DOHH2 (cell line): ENCODE results near the gene ABR.

Experiments
- H3F3A ChIP-seq: fragments of 200-600 bp; sonication (generic), shearing (Covaris generic); 2 replicates; pipeline ENCODE4 v1.6.0; 2016; ENCODE audit warnings: antibody characterized with exemption, mild to moderate bottlenecking; ENCODE audit not compliant: control insufficient read depth, insufficient read depth
- H3K27ac ChIP-seq: fragments of 200-600 bp; sonication (generic); 2 replicates; pipeline ENCODE4 v1.5.1; 2014; ENCODE audit warnings: low read depth, mild to moderate bottlenecking, low read length, moderate library complexity
- H3K27me3 ChIP-seq: fragments of 200-600 bp; sonication (generic); 2 replicates; pipeline ENCODE4 v1.6.1; 2014; ENCODE audit warnings: mild to moderate bottlenecking, low read length, mixed read lengths; ENCODE audit not compliant: control insufficient read depth
- H3K36me3 ChIP-seq: fragments of 200-600 bp; sonication (generic); 2 replicates; pipeline ENCODE4 v1.6.1; 2014; ENCODE audit warnings: mild to moderate bottlenecking, low read length, moderate library complexity, mixed read lengths; ENCODE audit not compliant: control insufficient read depth
- H3K4me1 ChIP-seq: fragments of 200-600 bp; sonication (generic); 2 replicates; pipeline ENCODE4 v1.6.1; 2014; ENCODE audit warnings: mild to moderate bottlenecking, low read length, mixed read lengths; ENCODE audit not compliant: control insufficient read depth
- H3K4me2 ChIP-seq: fragments of 200-600 bp; sonication (generic); 2 replicates; pipeline ENCODE4 v1.6.0; 2014; ENCODE audit warnings: mild to moderate bottlenecking, low read length, moderate library complexity
- H3K4me3 ChIP-seq: fragments of 200-600 bp; sonication (generic); 2 replicates; pipeline ENCODE4 v1.5.1; 2014; ENCODE audit warnings: mild to moderate bottlenecking, low read length, mixed read lengths
- H3K79me2 ChIP-seq: fragments of 200-600 bp; sonication (generic); 2 replicates; pipeline ENCODE4 v1.6.1; 2014; ENCODE audit warnings: mild to moderate bottlenecking, low read length, mixed read lengths; ENCODE audit not compliant: control insufficient read depth
- H3K9me2 ChIP-seq: fragments of 200-600 bp; sonication (generic); replicated peaks from 2 replicates; pipeline ENCODE4 v1.6.1; 2014; ENCODE audit warnings: mild to moderate bottlenecking, low read length, mixed read lengths; ENCODE audit not compliant: control insufficient read depth
- H3K9me3 ChIP-seq: fragments of 200-600 bp; sonication (generic); 2 replicates; pipeline ENCODE4 v1.6.1; 2014; ENCODE audit warnings: antibody characterized with exemption, low read length, mixed read lengths; ENCODE audit not compliant: control insufficient read depth, insufficient read depth
- H4K20me1 ChIP-seq: fragments of 200-600 bp; sonication (generic); 2 replicates; pipeline ENCODE4 v1.6.0; 2014; ENCODE audit warnings: low read depth, mild to moderate bottlenecking, antibody characterized with exemption, low read length, moderate library complexity; ENCODE audit not compliant: control insufficient read depth, insufficient read depth
- EZH2phosphoT487 ChIP-seq: fragments of 200-600 bp; sonication (generic); IDR thresholded peaks from 2 replicates; pipeline ENCODE4 v1.6.1; 2017; ENCODE audit warnings: borderline replicate concordance, mild to moderate bottlenecking, antibody characterized with exemption, low read length, moderate library complexity, mixed read lengths
- TF ChIP-seq, protein P1 (sequence below): fragments of 200-600 bp; sonication (generic); IDR thresholded peaks from one replicate; pipeline ENCODE4 v1.5.1; 2014; ENCODE audit warnings: antibody characterized with exemption, mild to moderate bottlenecking, low read depth, low read length; ENCODE audit not compliant: poor library complexity, severe bottlenecking

The ABR gene

GRCh38 chr17:1036171-1036844 lies 143.5 kb downstream of the ABR start:
- Histone ChIP-seq H3K4me2 (no peak overlapping the region), H4K20me1 (no peaks in the 10 kb centered on the region)

DNA sequence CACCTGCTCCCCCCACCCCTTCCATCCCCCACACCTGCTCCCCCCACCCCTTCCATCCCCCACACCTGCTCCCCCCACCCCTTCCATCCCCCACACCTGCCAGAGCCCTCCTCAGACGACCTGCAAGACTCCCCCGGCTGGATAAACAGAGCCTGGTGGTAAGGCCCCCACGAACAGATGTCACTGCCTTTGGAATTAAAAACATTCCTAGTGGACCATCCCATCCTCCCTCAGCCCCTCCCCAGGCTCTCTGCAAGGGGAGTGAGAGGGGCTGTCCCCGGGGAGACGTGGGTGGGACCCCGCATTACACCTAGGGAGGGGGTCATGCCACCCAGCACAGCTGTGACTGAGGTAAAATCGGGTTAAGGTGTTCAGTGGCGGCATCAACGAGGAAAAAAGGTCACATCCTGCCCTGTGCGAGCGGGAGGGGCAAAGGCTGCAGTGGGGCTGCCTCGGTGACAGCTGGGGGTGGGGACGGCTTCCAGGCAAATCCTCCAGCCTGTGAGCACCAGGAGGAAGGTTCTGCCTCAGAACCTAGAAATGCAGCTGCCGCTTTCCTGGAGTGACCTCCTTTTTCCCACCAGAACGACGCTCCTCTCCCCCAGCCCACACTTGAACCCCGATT lies 144.1 kb downstream of the ABR start:
- Histone ChIP-seq H3K9me3 (peaks cover 25% of the 10 kb centered on the region), H3K9me2 (no peaks in the 10 kb centered on the region), H3K4me2 (no peak overlapping the region), H3K4me3 (no peak overlapping the region), H4K20me1 (0 out of 2 replicates have a peak, but pooled peaks cover 1% of the 10 kb centered on the region), H3K36me3 (peaks cover 61% of the 10 kb centered on the region), H3F3A (0 out of 2 replicates have a peak, but pooled peaks cover 2% of the 10 kb centered on the region), H3K27me3 (no peaks in the 10 kb centered on the region), H3K79me2 (peaks cover 6% of the 10 kb centered on the region), H3K27ac (no peak overlapping the region), H3K4me1 (no peaks in the 10 kb centered on the region)
- TF ChIP-seq, protein P1, sequence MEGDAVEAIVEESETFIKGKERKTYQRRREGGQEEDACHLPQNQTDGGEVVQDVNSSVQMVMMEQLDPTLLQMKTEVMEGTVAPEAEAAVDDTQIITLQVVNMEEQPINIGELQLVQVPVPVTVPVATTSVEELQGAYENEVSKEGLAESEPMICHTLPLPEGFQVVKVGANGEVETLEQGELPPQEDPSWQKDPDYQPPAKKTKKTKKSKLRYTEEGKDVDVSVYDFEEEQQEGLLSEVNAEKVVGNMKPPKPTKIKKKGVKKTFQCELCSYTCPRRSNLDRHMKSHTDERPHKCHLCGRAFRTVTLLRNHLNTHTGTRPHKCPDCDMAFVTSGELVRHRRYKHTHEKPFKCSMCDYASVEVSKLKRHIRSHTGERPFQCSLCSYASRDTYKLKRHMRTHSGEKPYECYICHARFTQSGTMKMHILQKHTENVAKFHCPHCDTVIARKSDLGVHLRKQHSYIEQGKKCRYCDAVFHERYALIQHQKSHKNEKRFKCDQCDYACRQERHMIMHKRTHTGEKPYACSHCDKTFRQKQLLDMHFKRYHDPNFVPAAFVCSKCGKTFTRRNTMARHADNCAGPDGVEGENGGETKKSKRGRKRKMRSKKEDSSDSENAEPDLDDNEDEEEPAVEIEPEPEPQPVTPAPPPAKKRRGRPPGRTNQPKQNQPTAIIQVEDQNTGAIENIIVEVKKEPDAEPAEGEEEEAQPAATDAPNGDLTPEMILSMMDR = no peak
- TF ChIP-seq EZH2phosphoT487 = no peak

More at GRCh38 chr17:1036171-1036844, 143.5 kb downstream of the ABR start:
- Histone ChIP-seq H3K79me2 (peaks cover 11% of the 10 kb centered on the region), H3K9me3 (peaks cover 25% of the 10 kb centered on the region), H3K36me3 (peaks cover 63% of the 10 kb centered on the region), H3K9me2 (no peaks in the 10 kb centered on the region), H3F3A (0 out of 2 replicates have a peak, but pooled peaks cover 2% of the 10 kb centered on the region), H3K27ac (no peak overlapping the region), H3K4me1 (no peaks in the 10 kb centered on the region), H3K4me3 (no peak overlapping the region), H3K27me3 (no peaks in the 10 kb centered on the region)
- TF ChIP-seq, protein P1 = no peak
- no peak for TF ChIP-seq EZH2phosphoT487

DNA sequence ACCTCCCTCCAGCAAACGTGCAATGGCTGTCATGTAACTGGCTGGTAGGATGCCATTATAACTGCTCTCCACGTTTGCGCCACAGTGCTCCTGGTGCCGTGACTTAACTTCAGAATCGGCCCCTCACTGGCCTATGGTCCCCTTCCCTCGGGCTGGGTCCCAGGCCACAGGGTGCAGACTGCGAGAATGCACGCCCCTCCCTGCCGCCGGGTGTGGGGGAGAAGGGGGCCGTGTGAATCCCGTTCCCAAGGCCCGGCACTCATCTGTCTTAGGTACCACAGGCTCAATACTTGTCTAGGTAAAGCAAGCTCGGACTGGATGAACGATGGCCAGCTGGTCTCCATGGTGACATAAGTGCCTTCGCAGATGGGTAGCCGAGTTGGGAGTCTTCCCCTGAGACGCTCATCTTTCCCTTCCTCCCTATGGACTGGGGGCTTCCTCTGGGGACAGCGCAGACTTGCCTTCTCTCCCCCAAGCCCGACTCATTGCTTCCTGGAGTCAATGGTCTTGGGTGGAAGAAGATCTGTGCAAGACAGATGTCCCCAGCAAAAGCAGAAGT lies 145.1 kb downstream of the ABR start:
- Histone ChIP-seq H3K4me2 (no peak overlapping the region), H3K4me1 (no peaks in the 10 kb centered on the region), H3K9me3 (peaks cover 25% of the 10 kb centered on the region), H3F3A (0 out of 2 replicates have a peak, but pooled peaks cover 2% of the 10 kb centered on the region), H3K27me3 (no peaks in the 10 kb centered on the region), H4K20me1 (0 out of 2 replicates have a peak, but pooled peaks cover 3% of the 10 kb centered on the region), H3K4me3 (no peak overlapping the region), H3K9me2 (no peaks in the 10 kb centered on the region), H3K36me3 (peaks cover 55% of the 10 kb centered on the region), H3K27ac (no peak overlapping the region), H3K79me2 (0 out of 2 replicates have a peak, but pooled peaks cover 5% of the 10 kb centered on the region)
- TF ChIP-seq EZH2phosphoT487 = no peak
- TF ChIP-seq, protein P1 = no peak
